Retinal pigment epithelial cell (primary cell): Measurements from ENCODE around the gene SBF1.

Source experiments
- DNase-seq: peaks from one replicate; pipeline ENCODE4 v3.0.0-alpha.2; 2010; ENCODE audit warnings: low read depth
- H3K4me3 ChIP-seq: 2 replicates; pipeline ENCODE4 v1.5.1; 2011; ENCODE audit warnings: mild to moderate bottlenecking, low read length, control low read depth, moderate library complexity
- TF ChIP-seq, protein P1 (sequence below): conservative IDR thresholded peaks from 2 replicates; pipeline ENCODE4 v1.5.1; 2011; ENCODE audit warnings: low read depth, low read length, control low read depth, inconsistent platforms

SBF1 gene

DNA sequence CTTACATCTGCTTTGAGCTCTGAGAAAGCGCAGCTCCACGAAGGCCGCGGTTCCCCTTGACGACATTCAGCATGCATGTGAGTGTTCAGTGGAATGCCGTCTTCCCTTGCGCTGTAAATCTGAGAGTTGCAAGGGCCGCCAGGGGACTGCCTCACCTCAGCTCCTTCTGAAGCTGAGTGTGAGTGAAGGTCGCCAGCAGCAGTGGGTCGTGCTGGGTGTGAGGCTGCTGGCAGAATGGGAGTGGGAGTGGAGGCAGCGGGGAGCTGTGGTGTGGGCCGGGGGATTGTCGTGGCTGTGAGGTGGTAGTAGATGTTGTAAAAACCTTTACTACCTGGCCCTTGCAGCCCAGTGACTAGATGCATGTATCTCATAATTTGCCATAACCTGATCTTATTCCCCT is 66.5 kb downstream of the SBF1 start:
- H3K4me3 ChIP-seq, result no peak overlapping the region
- no peak for DNase-seq
- TF ChIP-seq, protein P1, sequence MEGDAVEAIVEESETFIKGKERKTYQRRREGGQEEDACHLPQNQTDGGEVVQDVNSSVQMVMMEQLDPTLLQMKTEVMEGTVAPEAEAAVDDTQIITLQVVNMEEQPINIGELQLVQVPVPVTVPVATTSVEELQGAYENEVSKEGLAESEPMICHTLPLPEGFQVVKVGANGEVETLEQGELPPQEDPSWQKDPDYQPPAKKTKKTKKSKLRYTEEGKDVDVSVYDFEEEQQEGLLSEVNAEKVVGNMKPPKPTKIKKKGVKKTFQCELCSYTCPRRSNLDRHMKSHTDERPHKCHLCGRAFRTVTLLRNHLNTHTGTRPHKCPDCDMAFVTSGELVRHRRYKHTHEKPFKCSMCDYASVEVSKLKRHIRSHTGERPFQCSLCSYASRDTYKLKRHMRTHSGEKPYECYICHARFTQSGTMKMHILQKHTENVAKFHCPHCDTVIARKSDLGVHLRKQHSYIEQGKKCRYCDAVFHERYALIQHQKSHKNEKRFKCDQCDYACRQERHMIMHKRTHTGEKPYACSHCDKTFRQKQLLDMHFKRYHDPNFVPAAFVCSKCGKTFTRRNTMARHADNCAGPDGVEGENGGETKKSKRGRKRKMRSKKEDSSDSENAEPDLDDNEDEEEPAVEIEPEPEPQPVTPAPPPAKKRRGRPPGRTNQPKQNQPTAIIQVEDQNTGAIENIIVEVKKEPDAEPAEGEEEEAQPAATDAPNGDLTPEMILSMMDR, result no peak

GRCh38 chr22:50406416-50407170 is 68.2 kb downstream of the SBF1 start:
- no peak overlapping the region for H3K4me3 ChIP-seq
- TF ChIP-seq, protein P1, result no peak
- DNase-seq, result no peak

GRCh38 chr22:50403701-50404101 is 71.1 kb downstream of the SBF1 start:
- TF ChIP-seq, protein P1, result no peak
- DNase-seq, result no peak
- H3K4me3 ChIP-seq, result no peak overlapping the region

DNA sequence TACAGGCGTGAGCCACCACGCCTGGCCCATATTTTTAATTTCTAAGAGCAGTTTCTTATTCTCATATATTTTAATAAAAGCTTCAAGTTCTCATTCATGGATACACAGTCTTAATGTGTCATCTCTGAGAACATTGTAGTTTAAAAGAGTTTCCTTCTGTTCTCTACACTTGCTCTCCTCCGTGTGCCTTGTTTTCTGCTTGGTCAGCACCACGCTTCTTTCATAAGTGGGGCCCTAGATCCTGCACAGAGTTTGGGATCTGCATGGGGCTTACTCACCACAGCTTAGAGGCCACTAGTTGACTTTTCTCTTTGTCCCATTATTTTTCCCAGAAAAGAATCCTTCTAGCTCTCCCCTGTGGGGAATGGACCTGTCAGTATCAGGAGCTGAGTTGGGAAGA is 72.9 kb downstream of the SBF1 start:
- no peak for DNase-seq
- TF ChIP-seq, protein P1, result no peak
- no peak overlapping the region for H3K4me3 ChIP-seq

DNA sequence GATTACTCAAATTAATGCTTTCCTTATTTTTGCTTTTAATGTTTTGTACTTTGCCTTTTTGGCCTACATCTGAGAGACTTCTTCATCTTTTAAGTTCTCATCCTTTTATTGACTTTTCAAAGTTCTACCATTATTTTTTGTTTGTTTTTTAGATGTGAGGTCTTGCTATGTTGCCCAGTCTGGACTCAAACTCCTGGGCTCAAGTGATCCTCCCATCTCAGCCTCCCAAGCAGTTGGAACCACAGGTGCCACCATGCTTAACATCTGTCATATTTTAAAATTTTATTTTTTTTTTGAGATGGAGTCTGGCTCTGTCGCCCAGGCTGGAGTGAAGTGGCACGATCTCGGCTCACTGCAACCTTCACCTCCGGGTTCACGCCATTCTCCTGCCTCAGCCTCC is 73.9 kb downstream of the SBF1 start:
- no peak overlapping the region for H3K4me3 ChIP-seq
- DNase-seq, result no peak

DNA sequence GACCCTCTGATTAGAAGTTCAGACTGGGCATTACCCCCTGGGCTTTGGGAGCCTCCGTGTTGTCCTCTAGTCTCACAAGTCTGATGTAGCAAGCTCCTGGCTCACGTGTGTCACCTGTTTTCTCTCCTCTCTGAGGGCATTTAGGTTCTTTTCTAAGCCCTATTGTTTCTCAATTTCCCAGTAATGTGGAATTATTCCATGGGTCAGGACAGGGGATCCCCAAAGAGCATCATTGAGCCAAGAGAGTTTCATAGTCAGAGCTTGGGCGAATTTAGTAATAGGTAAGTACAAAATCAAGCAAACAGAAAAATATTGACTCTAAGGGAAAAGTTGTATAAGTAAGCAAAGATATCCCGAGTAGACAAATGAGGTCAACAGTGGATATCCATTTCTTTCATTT is 74.4 kb downstream of the SBF1 start:
- TF ChIP-seq, protein P1, result no peak
- no peak overlapping the region for H3K4me3 ChIP-seq
- no peak for DNase-seq

More for the DNA sequence above, 73.9 kb downstream of the SBF1 start:
- TF ChIP-seq, protein P1, result no peak

- TF ChIP-seq, protein P1, result peak; percentile 59
- no peak for DNase-seq
- no peak overlapping the region for H3K4me3 ChIP-seq
Observed at GRCh38 chr22:50399751-50400331, 75.0 kb downstream of the SBF1 start.
